T-helper 2 cell treated with Interferon-gamma antibody and Interleukin-4, amounts not matched to agents 5 μg/mL and 100 μg/mL, for 36 hours (primary cell): ENCODE results near the gene SELENOW.

Experiments
- DNase-seq: peaks from one replicate; pipeline ENCODE4 v3.0.0; 2021; ENCODE audit warnings: low spot score
- H3K27ac Mint-ChIP-seq: one replicate; pipeline ENCODE4 v1.8.0; 2021; ENCODE audit warnings: mild to moderate bottlenecking, mixed read lengths
- H3K27me3 Mint-ChIP-seq: one replicate; pipeline ENCODE4 v1.8.0; 2021; ENCODE audit warnings: low read depth, mixed read lengths
- H3K36me3 Mint-ChIP-seq: one replicate; pipeline ENCODE4 v1.8.0; 2021; ENCODE audit warnings: low read depth, mixed read lengths
- H3K4me1 Mint-ChIP-seq: one replicate; pipeline ENCODE4 v1.8.0; 2021; ENCODE audit warnings: low read depth, mixed read lengths
- H3K4me3 Mint-ChIP-seq: one replicate; pipeline ENCODE4 v1.8.0; 2022; ENCODE audit warnings: mild to moderate bottlenecking, moderate library complexity, mixed read lengths
- H3K9me3 Mint-ChIP-seq: one replicate; pipeline ENCODE4 v1.8.0; 2021; ENCODE audit warnings: mixed read lengths

SELENOW gene

GRCh38 chr19:47752440-47753211 lies 25.9 kb upstream of the SELENOW start:
- Mint-ChIP-seq H3K4me1 (peaks cover 18% of the 10 kb centered on the region), H3K36me3 (peaks cover 47% of the 10 kb centered on the region), H3K27ac (no peak overlapping the region), H3K27me3 (no peaks in the 10 kb centered on the region), H3K4me3 (no peak overlapping the region), H3K9me3 (no peaks in the 10 kb centered on the region)
- no peak for DNase-seq

GRCh38 chr19:47754206-47755064 lies 24.1 kb upstream of the SELENOW start:
- Mint-ChIP-seq H3K4me1 (peaks cover 6% of the 10 kb centered on the region), H3K27ac (no peak overlapping the region), H3K27me3 (no peaks in the 10 kb centered on the region), H3K9me3 (no peaks in the 10 kb centered on the region), H3K4me3 (no peak overlapping the region), H3K36me3 (peaks cover 46% of the 10 kb centered on the region)
- DNase-seq = no peak

GRCh38 chr19:47755065-47755761 lies 23.3 kb upstream of the SELENOW start:
- Mint-ChIP-seq H3K27me3 (no peaks in the 10 kb centered on the region), H3K4me1 (peaks cover 4% of the 10 kb centered on the region), H3K27ac (no peak overlapping the region), H3K9me3 (no peaks in the 10 kb centered on the region), H3K36me3 (peaks cover 44% of the 10 kb centered on the region), H3K4me3 (no peak overlapping the region)
- no peak for DNase-seq

- no peak for DNase-seq
- no peak overlapping the region for H3K27ac Mint-ChIP-seq
- no peaks in the 10 kb centered on the region for H3K27me3 Mint-ChIP-seq
- peaks cover 44% of the 10 kb centered on the region for H3K36me3 Mint-ChIP-seq
- H3K4me1 Mint-ChIP-seq = peaks cover 4% of the 10 kb centered on the region
- no peak overlapping the region for H3K4me3 Mint-ChIP-seq
- no peaks in the 10 kb centered on the region for H3K9me3 Mint-ChIP-seq
Observed at GRCh38 chr19:47755762-47756626, 22.5 kb upstream of the SELENOW start.

- Mint-ChIP-seq H3K9me3 (no peaks in the 10 kb centered on the region), H3K4me1 (peaks cover 4% of the 10 kb centered on the region), H3K36me3 (peaks cover 44% of the 10 kb centered on the region), H3K27me3 (no peaks in the 10 kb centered on the region), H3K4me3 (no peak overlapping the region), H3K27ac (no peak overlapping the region)
- no peak for DNase-seq
Observed at GRCh38 chr19:47756627-47756929, 21.9 kb upstream of the SELENOW start.

GRCh38 chr19:47756953-47757608 lies 21.4 kb upstream of the SELENOW start:
- H3K4me3 Mint-ChIP-seq = no peak overlapping the region
- H3K36me3 Mint-ChIP-seq = peaks cover 44% of the 10 kb centered on the region
- H3K27me3 Mint-ChIP-seq = no peaks in the 10 kb centered on the region
- DNase-seq = no peak
- H3K27ac Mint-ChIP-seq = no peak overlapping the region
- H3K4me1 Mint-ChIP-seq = peaks cover 4% of the 10 kb centered on the region
- H3K9me3 Mint-ChIP-seq = no peaks in the 10 kb centered on the region

GRCh38 chr19:47757617-47758442 lies 20.7 kb upstream of the SELENOW start:
- Mint-ChIP-seq H3K9me3 (no peaks in the 10 kb centered on the region), H3K27ac (no peak overlapping the region), H3K4me1 (peaks cover 4% of the 10 kb centered on the region), H3K36me3 (peaks cover 39% of the 10 kb centered on the region), H3K4me3 (no peak overlapping the region), H3K27me3 (no peaks in the 10 kb centered on the region)
- no peak for DNase-seq

- Mint-ChIP-seq H3K9me3 (no peaks in the 10 kb centered on the region), H3K4me1 (peaks cover 1% of the 10 kb centered on the region), H3K36me3 (peaks cover 34% of the 10 kb centered on the region), H3K27ac (no peak overlapping the region), H3K4me3 (no peak overlapping the region), H3K27me3 (no peaks in the 10 kb centered on the region)
- DNase-seq = no peak
Observed at GRCh38 chr19:47758443-47758804, 20.1 kb upstream of the SELENOW start.

- Mint-ChIP-seq H3K4me1 (no peaks in the 10 kb centered on the region), H3K27ac (no peak overlapping the region), H3K27me3 (no peaks in the 10 kb centered on the region), H3K36me3 (peaks cover 26% of the 10 kb centered on the region), H3K4me3 (no peak overlapping the region), H3K9me3 (no peaks in the 10 kb centered on the region)
- DNase-seq = no peak
Observed at GRCh38 chr19:47760632-47760999, 17.9 kb upstream of the SELENOW start.

- DNase-seq = no peak
- no peak overlapping the region for H3K27ac Mint-ChIP-seq
- H3K27me3 Mint-ChIP-seq = no peaks in the 10 kb centered on the region
- no peaks in the 10 kb centered on the region for H3K9me3 Mint-ChIP-seq
- H3K36me3 Mint-ChIP-seq = peaks cover 23% of the 10 kb centered on the region
- H3K4me1 Mint-ChIP-seq = no peaks in the 10 kb centered on the region
- H3K4me3 Mint-ChIP-seq = no peak overlapping the region
Observed at GRCh38 chr19:47761566-47761965, 16.9 kb upstream of the SELENOW start.

- H3K9me3 Mint-ChIP-seq = no peaks in the 10 kb centered on the region
- no peak overlapping the region for H3K4me3 Mint-ChIP-seq
- H3K4me1 Mint-ChIP-seq = no peaks in the 10 kb centered on the region
- H3K27me3 Mint-ChIP-seq = no peaks in the 10 kb centered on the region
- H3K36me3 Mint-ChIP-seq = peaks cover 17% of the 10 kb centered on the region
- no peak for DNase-seq
- no peak overlapping the region for H3K27ac Mint-ChIP-seq
Observed at GRCh38 chr19:47762151-47762550, 16.4 kb upstream of the SELENOW start.

GRCh38 chr19:47762615-47763308 lies 15.7 kb upstream of the SELENOW start:
- DNase-seq = no peak
- Mint-ChIP-seq H3K27ac (no peak overlapping the region), H3K4me1 (no peaks in the 10 kb centered on the region), H3K4me3 (no peak overlapping the region), H3K36me3 (peaks cover 13% of the 10 kb centered on the region), H3K27me3 (no peaks in the 10 kb centered on the region), H3K9me3 (no peaks in the 10 kb centered on the region)
